OCI-LY3 (cell line): Measurements from ENCODE around the gene LPCAT2.

Experiments
- H2AFZ ChIP-seq: fragments of 200-600, 300-600 bp; shearing (Covaris generic); 2 replicates; pipeline ENCODE4 v1.6.0; 2014; ENCODE audit warnings: antibody characterized with exemption, low read depth, low read length
- H3K27ac ChIP-seq: fragments of 200-600, 300-600 bp; sonication (generic); 2 replicates; pipeline ENCODE4 v1.5.1; 2014; ENCODE audit warnings: mild to moderate bottlenecking, low read length, moderate library complexity, mixed read lengths
- H3K27me3 ChIP-seq: fragments of 200-600, 300-600 bp; sonication (generic); 2 replicates; pipeline ENCODE4 v1.6.1; 2014; ENCODE audit warnings: low read depth, low read length, mixed read lengths
- H3K36me3 ChIP-seq: fragments of 200-600, 300-600 bp; sonication (generic); replicated peaks from 2 replicates; pipeline ENCODE3; 2014; ENCODE audit warnings: low read depth, low read length, mixed read lengths
- H3K4me1 ChIP-seq: fragments of 300-600, 200-600 bp; sonication (generic); 2 replicates; pipeline ENCODE4 v1.6.1; 2014; ENCODE audit warnings: low read length, mixed read lengths
- H3K4me2 ChIP-seq: fragments of 200-600, 300-600 bp; sonication (generic); 2 replicates; pipeline ENCODE4 v1.6.1; 2014; ENCODE audit warnings: low read length, mixed read lengths
- H3K4me3 ChIP-seq: fragments of 300-600, 200-600 bp; sonication (generic); 2 replicates; pipeline ENCODE4 v1.5.1; 2014; ENCODE audit warnings: antibody characterized with exemption, mild to moderate bottlenecking, low read length, moderate library complexity
- H3K79me2 ChIP-seq: fragments of 300-600, 200-600 bp; shearing (Covaris generic); 2 replicates; pipeline ENCODE4 v1.6.1; 2014; ENCODE audit warnings: mild to moderate bottlenecking, low read length, mixed read lengths
- H3K9ac ChIP-seq: fragments of 300-600, 200-600 bp; shearing (Covaris generic); 2 replicates; pipeline ENCODE4 v1.6.0; 2014; ENCODE audit warnings: mild to moderate bottlenecking, low read length, moderate library complexity
- H3K9me3 ChIP-seq: fragments of 200-600, 300-600 bp; shearing (Covaris generic); 2 replicates; pipeline ENCODE4 v1.6.1; 2014; ENCODE audit warnings: low read length, mixed read lengths; ENCODE audit not compliant: insufficient read depth
- H4K20me1 ChIP-seq: fragments of 200-600, 300-600 bp; sonication (generic); 2 replicates; pipeline ENCODE4 v1.6.1; 2016; ENCODE audit warnings: low read length, mixed read lengths; ENCODE audit not compliant: insufficient read depth
- EZH2phosphoT487 ChIP-seq: fragments of 200-600 bp; shearing (Covaris generic); IDR thresholded peaks from 2 replicates; pipeline ENCODE4 v1.6.1; 2018; ENCODE audit warnings: antibody characterized with exemption, mixed run types, low read depth
- TF ChIP-seq, protein P1 (sequence below): fragments of 200-600, 300-600 bp; sonication (generic); IDR thresholded peaks from 2 replicates; pipeline ENCODE4 v1.5.1; 2014; ENCODE audit warnings: antibody characterized with exemption, low read length, low read depth

LPCAT2 gene

DNA sequence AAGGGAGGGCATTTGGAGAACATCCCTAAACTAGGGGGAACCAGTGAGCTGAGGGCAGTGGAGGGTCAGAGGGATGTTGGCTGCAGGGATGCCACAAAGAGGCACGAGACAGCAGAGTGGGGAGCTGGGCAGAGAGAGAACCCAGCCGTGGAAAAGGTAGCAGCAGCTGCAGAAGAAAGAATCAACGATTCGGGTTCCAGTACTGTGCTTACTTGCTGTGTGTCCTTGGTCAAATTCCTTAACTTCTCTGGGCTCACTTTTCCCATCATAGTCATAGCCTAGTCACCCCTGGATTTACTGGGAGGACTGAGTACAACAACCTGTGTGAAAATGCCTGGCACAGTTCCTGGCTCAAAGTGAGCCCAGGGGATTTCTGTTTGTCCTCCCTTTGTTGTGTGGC lies 42.7 kb upstream of the LPCAT2 start:
- no peak for TF ChIP-seq EZH2phosphoT487
- TF ChIP-seq, protein P1, sequence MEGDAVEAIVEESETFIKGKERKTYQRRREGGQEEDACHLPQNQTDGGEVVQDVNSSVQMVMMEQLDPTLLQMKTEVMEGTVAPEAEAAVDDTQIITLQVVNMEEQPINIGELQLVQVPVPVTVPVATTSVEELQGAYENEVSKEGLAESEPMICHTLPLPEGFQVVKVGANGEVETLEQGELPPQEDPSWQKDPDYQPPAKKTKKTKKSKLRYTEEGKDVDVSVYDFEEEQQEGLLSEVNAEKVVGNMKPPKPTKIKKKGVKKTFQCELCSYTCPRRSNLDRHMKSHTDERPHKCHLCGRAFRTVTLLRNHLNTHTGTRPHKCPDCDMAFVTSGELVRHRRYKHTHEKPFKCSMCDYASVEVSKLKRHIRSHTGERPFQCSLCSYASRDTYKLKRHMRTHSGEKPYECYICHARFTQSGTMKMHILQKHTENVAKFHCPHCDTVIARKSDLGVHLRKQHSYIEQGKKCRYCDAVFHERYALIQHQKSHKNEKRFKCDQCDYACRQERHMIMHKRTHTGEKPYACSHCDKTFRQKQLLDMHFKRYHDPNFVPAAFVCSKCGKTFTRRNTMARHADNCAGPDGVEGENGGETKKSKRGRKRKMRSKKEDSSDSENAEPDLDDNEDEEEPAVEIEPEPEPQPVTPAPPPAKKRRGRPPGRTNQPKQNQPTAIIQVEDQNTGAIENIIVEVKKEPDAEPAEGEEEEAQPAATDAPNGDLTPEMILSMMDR: no peak

DNA sequence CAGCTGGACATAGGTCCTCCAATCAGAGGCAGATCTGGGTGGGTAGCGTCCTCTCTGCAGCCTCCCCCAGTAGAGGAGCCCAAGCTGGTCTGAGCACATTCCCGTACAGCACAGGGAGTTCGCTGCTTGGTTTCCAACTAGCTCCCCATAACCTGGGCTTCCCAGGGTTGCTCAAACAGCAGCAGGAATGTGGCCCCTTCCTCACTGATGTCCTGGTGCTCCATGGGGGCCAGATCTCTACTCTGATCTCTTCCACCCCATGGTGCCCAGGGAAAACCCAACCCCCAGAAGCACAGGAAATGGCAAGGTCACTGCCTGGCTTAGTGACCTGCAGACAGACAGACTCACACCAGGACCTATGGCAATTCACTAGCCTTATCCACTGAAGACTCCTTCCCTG lies 41.0 kb upstream of the LPCAT2 start:
- Histone ChIP-seq H3K4me3 (no peak overlapping the region), H3K4me2 (no peak overlapping the region), H3K4me1 (no peaks in the 10 kb centered on the region)

More for the DNA sequence above, 42.7 kb upstream of the LPCAT2 start:
- Histone ChIP-seq H3K27ac (no peak overlapping the region), H3K79me2 (no peaks in the 10 kb centered on the region), H3K9me3 (no peaks in the 10 kb centered on the region), H3K27me3 (no peaks in the 10 kb centered on the region), H3K9ac (no peak overlapping the region), H3K4me1 (no peaks in the 10 kb centered on the region), H3K4me3 (no peak overlapping the region), H3K4me2 (no peak overlapping the region), H4K20me1 (no peaks in the 10 kb centered on the region), H3K36me3 (no peaks in the 10 kb centered on the region), H2AFZ (no peak overlapping the region)

DNA sequence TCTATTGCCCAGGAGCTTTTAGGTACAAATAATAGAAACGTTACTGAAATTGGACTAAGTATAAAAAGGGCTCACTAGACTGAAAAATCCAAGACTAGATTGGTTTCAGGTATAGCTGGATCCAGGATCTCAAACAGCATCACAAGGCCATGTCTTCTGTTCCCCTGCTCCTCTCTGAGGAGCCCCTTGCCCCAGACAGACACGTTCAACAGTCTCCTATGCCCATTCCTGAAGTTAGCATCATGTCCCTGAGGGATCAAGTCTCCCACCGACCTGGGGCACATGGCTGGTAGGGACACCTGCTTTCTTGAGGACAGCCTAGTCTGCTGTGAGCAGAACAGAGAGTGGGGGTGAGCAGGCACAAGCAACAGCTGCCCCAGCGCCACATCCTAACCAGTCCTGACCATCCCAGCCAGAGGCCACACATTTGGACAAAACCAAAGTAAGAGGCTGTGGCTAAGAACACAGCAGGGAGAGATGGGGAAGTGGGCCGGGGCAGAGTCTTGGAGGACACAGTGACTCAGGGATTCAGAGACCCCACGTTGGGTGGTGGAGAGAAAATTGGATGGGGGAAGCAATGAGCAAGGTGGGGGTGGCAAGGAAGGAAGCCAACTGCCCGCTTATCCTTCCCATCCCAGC lies 40.4 kb upstream of the LPCAT2 start:
- Histone ChIP-seq H2AFZ (no peak overlapping the region), H3K36me3 (no peaks in the 10 kb centered on the region), H3K4me3 (no peak overlapping the region), H3K4me2 (no peak overlapping the region), H3K9ac (no peak overlapping the region), H3K79me2 (no peaks in the 10 kb centered on the region), H4K20me1 (no peaks in the 10 kb centered on the region), H3K4me1 (no peaks in the 10 kb centered on the region), H3K9me3 (no peaks in the 10 kb centered on the region), H3K27me3 (peaks cover 3% of the 10 kb centered on the region; the same call in 1 of the 2 replicates), H3K27ac (no peak overlapping the region)
- no peak for TF ChIP-seq EZH2phosphoT487
- TF ChIP-seq, protein P1: no peak

More for the DNA sequence above, 41.0 kb upstream of the LPCAT2 start:
- Histone ChIP-seq H3K79me2 (no peaks in the 10 kb centered on the region), H2AFZ (no peak overlapping the region), H3K27me3 (no peaks in the 10 kb centered on the region), H3K36me3 (no peaks in the 10 kb centered on the region), H3K27ac (no peak overlapping the region), H3K9ac (no peak overlapping the region), H3K9me3 (no peaks in the 10 kb centered on the region), H4K20me1 (no peaks in the 10 kb centered on the region)
- TF ChIP-seq, protein P1: no peak
- no peak for TF ChIP-seq EZH2phosphoT487

DNA sequence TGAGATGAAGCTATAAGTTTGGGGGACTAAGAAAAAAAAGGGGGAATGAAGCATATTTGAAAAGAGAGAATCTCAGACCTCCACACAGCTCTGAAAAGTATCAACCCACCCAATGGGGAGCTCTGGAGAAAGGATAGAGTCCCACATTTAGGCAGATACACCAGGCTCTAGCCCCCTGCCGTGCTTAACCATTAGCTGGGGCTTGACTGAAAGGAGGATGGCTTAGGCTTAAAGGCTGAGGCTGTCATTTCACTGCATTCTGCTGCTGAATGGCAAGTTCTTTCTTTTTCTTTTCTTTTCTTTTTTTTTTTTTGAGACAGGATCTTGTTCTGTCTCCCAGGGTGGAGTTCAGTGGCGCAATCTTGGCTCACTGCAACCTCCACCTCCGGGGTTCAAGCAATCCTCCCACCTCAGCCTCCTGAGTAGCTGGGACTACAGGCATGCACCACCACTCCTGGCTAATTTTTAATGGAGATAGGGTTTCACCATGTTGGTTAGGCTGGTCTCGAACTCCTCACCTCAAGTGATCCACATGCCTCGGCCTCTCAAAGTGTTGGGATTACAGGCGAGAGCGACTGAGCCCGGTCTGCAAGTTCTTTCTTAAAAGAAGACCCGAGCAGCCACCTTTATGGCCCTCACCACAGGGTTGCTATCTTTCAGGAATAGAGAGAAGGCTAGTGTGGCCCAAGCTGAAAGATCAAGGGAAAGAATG lies 38.9 kb upstream of the LPCAT2 start:
- no peaks in the 10 kb centered on the region for H3K79me2 ChIP-seq
- no peak overlapping the region for H3K27ac ChIP-seq
- H3K36me3 ChIP-seq: no peaks in the 10 kb centered on the region
- no peak overlapping the region for H2AFZ ChIP-seq
- no peak overlapping the region for H3K4me2 ChIP-seq
- TF ChIP-seq, protein P1: no peak
- TF ChIP-seq EZH2phosphoT487: no peak
- no peaks in the 10 kb centered on the region for H3K4me1 ChIP-seq
- no peak overlapping the region for H3K4me3 ChIP-seq
- peaks cover 4% of the 10 kb centered on the region; the same call in 1 of the 2 replicates for H3K27me3 ChIP-seq
- H4K20me1 ChIP-seq: no peaks in the 10 kb centered on the region
- H3K9ac ChIP-seq: no peak overlapping the region
- no peaks in the 10 kb centered on the region for H3K9me3 ChIP-seq
